ENCODE measurements around the gene EML4.

EML4 gene

GRCh38 chr2:42309366-42309765 is 140.2 kb downstream of the EML4 start:
- no peak for DNase-seq
- H3K27ac ChIP-seq, result no peak overlapping the region
- no peak overlapping the region for H3K4me3 ChIP-seq (ENCODE audit: low read depth, low read length)
- no peak for TF ChIP-seq CTCF (IDR thresholded peaks at IDR 0.05; ENCODE audit: low read depth, low read length)
- H3K9me3 ChIP-seq (ENCODE audit: severe bottlenecking), result no peaks in the 10 kb centered on the region
- H3K36me3 ChIP-seq, result peaks cover 9% of the 10 kb centered on the region
- no peaks in the 10 kb centered on the region for H3K27me3 ChIP-seq (ENCODE audit: insufficient read depth, low read depth, severe bottlenecking)

GRCh38 chr2:42310007-42310515 is 140.9 kb downstream of the EML4 start:
- Histone ChIP-seq H3K9me3 (ENCODE audit: severe bottlenecking) (no peaks in the 10 kb centered on the region), H3K27me3 (ENCODE audit: insufficient read depth, low read depth, severe bottlenecking) (no peaks in the 10 kb centered on the region), H3K36me3 (peaks cover 3% of the 10 kb centered on the region), H3K4me3 (ENCODE audit: low read depth, low read length) (no peak overlapping the region), H3K27ac (no peak overlapping the region)
- TF ChIP-seq CTCF (IDR thresholded peaks at IDR 0.05; ENCODE audit: low read depth, low read length), result no peak
- DNase-seq, result no peak

- Histone ChIP-seq H3K27ac (no peak overlapping the region), H3K4me3 (ENCODE audit: low read depth, low read length) (no peak overlapping the region), H3K36me3 (peaks cover 10% of the 10 kb centered on the region), H3K9me3 (ENCODE audit: severe bottlenecking) (no peaks in the 10 kb centered on the region), H3K27me3 (ENCODE audit: insufficient read depth, low read depth, severe bottlenecking) (no peaks in the 10 kb centered on the region)
- no peak for TF ChIP-seq CTCF (IDR thresholded peaks at IDR 0.05; ENCODE audit: low read depth, low read length)
- DNase-seq, result no peak
Measured at GRCh38 chr2:42312106-42312505, 143.0 kb downstream of the EML4 start.

GRCh38 chr2:42314892-42315468 is 145.8 kb downstream of the EML4 start:
- DNase-seq, result no peak
- H3K27ac ChIP-seq, result no peak overlapping the region
- TF ChIP-seq CTCF (IDR thresholded peaks at IDR 0.05; ENCODE audit: low read depth, low read length), result no peak

GRCh38 chr2:42315844-42316470 is 146.8 kb downstream of the EML4 start:
- TF ChIP-seq CTCF (IDR thresholded peaks at IDR 0.05; ENCODE audit: low read depth, low read length), result no peak
- no peak for DNase-seq
- no peak overlapping the region for H3K27ac ChIP-seq
- no peak overlapping the region for H3K4me3 ChIP-seq (ENCODE audit: low read depth, low read length)
- H3K36me3 ChIP-seq, result peaks cover 29% of the 10 kb centered on the region
- no peaks in the 10 kb centered on the region for H3K9me3 ChIP-seq (ENCODE audit: severe bottlenecking)
- H3K27me3 ChIP-seq (ENCODE audit: insufficient read depth, low read depth, severe bottlenecking), result no peaks in the 10 kb centered on the region

More at GRCh38 chr2:42314892-42315468, 145.8 kb downstream of the EML4 start:
- no peak overlapping the region for H3K4me3 ChIP-seq (ENCODE audit: low read depth, low read length)
- H3K27me3 ChIP-seq (ENCODE audit: insufficient read depth, low read depth, severe bottlenecking), result no peaks in the 10 kb centered on the region
- no peaks in the 10 kb centered on the region for H3K9me3 ChIP-seq (ENCODE audit: severe bottlenecking)
- H3K36me3 ChIP-seq, result peaks cover 26% of the 10 kb centered on the region
